DND-41 (cell line): ENCODE data around the gene SGIP1.

Experiments used
- CTCF ChIP-seq: IDR thresholded peaks from 2 replicates; pipeline ENCODE4 v1.5.1; 2012; ENCODE audit warnings: borderline replicate concordance, low read length, moderate library complexity, mild to moderate bottlenecking; ENCODE audit not compliant: poor library complexity, severe bottlenecking; ENCODE audit errors: extremely low read depth
- EZH2 ChIP-seq: IDR thresholded peaks from 3 replicates; pipeline ENCODE4 v1.6.1; 2012; ENCODE audit warnings: borderline replicate concordance, low read depth, mild to moderate bottlenecking, moderate library complexity, low read length, inconsistent platforms; ENCODE audit not compliant: severe bottlenecking

- peak; percentile 98 for TF ChIP-seq CTCF
- TF ChIP-seq EZH2, result no peak
These were observed 192.1 kb downstream of the SGIP1 start for GRCh38 chr1:66725885-66726665.
